Heart right ventricle (tissue), 16 donors: ENCODE results near the gene SECISBP2. TPM values are rescaled to one million over a fixed set of nuclear protein-coding genes. Genes with fewer than 3 reads are reported as not detected.
"Not testable (repeated sequence)": the region's sequence is repeated elsewhere in the genome, so short reads cannot be mapped to it uniquely, and the experiment has no call there.

Source experiments
- ATAC-seq, 8 donors: fragments of 200-7000 bp; cut with Tn5 transposase; one replicate each; pipeline ENCODE4 v1.9.1; 2020; ENCODE audit warnings: mild to moderate bottlenecking in 8 of 8, moderate library complexity in 8 of 8, moderate number of reproducible peaks in 1 of 8
- DNase-seq, 2 donors: peaks; one replicate each; pipeline ENCODE4 v3.0.0-alpha.2; 2020
- H3K27ac ChIP-seq, 10 donors: fragments of 200-600 bp; sonication (generic) in 2 of 10; one replicate each; pipeline versions ENCODE4 v1.5.0 to v1.8.0; 2020 to 2022; ENCODE audit warnings: mild to moderate bottlenecking in 3 of 10
- H3K27me3 ChIP-seq, 7 donors: fragments of 200-600 bp; one replicate each; pipeline ENCODE4 v1.8.0; 2021 to 2022; ENCODE audit warnings: mild to moderate bottlenecking in 2 of 7
- H3K36me3 ChIP-seq, 9 donors: fragments of 200-600 bp; sonication (generic) in 1 of 9; one replicate each; pipeline versions ENCODE4 v1.5.0 to v1.8.0; 2020 to 2022; ENCODE audit warnings: mild to moderate bottlenecking in 2 of 9
- H3K4me1 ChIP-seq, 9 donors: fragments of 200-600 bp; sonication (generic) in 1 of 9; one replicate each; pipeline versions ENCODE4 v1.5.0 to v1.8.0; 2020 to 2022; ENCODE audit warnings: mild to moderate bottlenecking in 4 of 9
- H3K4me3 ChIP-seq, 10 donors: fragments of 200-600 bp; sonication (generic) in 2 of 10; one replicate each; pipeline versions ENCODE4 v1.5.0 to v1.8.0; 2020 to 2022; ENCODE audit warnings: mild to moderate bottlenecking in 7 of 10, moderate library complexity in 2 of 10
- H3K9me3 ChIP-seq, 11 donors: fragments of 200-600 bp in 10 of 11; sonication (generic) in 2 of 11; one replicate each; pipeline versions ENCODE4 v1.5.0 to v1.8.0; 2013 to 2022; ENCODE audit warnings: mild to moderate bottlenecking in 2 of 11, control low read depth in 1 of 11, moderate library complexity in 1 of 11
- WGBS, 2 donors: extraction: QIAGEN DNeasy Blood & Tissue Kit; methylation state at CpG; one replicate each; pipeline ENCODE4 v1.1.7; 2013; ENCODE audit warnings: inconsistent platforms in 1 of 2; 5-methylcytosine and 5-hydroxymethylcytosine counted together
- intact Hi-C, 10 donors: fragments of 100-400 bp; cut with DNase I; formaldehyde crosslinking; loops; one replicate each; pipeline versions ENCODE4 v1.11.1 to v1.14.2; 2022
- polyA plus RNA-seq, 2 donors: library from polyadenylated mRNA; stranded (reverse); fragments of 200-250 nt; gene quantifications; one replicate each; pipeline ENCODE4 v1.2.3, GENCODE V29; 2013
- total RNA-seq, 10 donors: library from RNA; stranded (reverse); fragmentation: NEBNext Ultra II Directional in 3 of 10; extraction: Animal tissue kit (Norgen Biotek cat#: 25700) in 3 of 10; gene quantifications; one replicate each; pipeline versions ENCODE4 v1.2.1 to v1.2.4, GENCODE V29; 2021 to 2023
- TF ChIP-seq, protein P1 (sequence below), 9 donors: fragments of 200-600 bp; sonication (generic) in 2 of 9; IDR thresholded peaks; one replicate each; pipeline versions ENCODE4 v1.5.0 to v1.8.0; 2021 to 2022; ENCODE audit warnings: antibody characterized with exemption in 9 of 9, mild to moderate bottlenecking in 5 of 9, moderate library complexity in 1 of 9
- donor health status: Arrhythmogenic right ventricular cardiomyopathy.
- donor health status: ischemic (EF 13 %, LVEDD 7.1; RV severe dilation, severe dysfunction).
- donor health status: healthy with polysubstance abuse.
- donor health status: DM: no; HTN: yes; CAD: no.
- donor health status: DM: no; HTN: no; CAD: no.
- donor health status: ischemic (EF 25% LVEDD 6.9; RV normal size, moderate dysfunction).
- donor health status: ischemic (EF 25% LVEDD 5.7; RV mildly dilated, moderate dysfunction).
- donor health status: healthy.
- donor health status: DM: yes; HTN: yes; CAD: no.
- donor health status: Ischemic cardiomyopathy.
- donor health status: ischemic (EF 35%, LVEDD 5.7; RV mildly dilated, moderate dysfunction).
- donor health status: nonischemic (EF 11% LVEDD 7.7; RV severe dilation, severe dysfunction).
- donor health status: DM: yes; HTN: yes; CAD: no.
- donor health status: PGD.
- donor health status: ischemic (EF 29% LVEDD 5.4; RV normal size, mild dysfunction).
- donor health status: nonischemic (EF 23%, LVEDD 6.1; RV moderate dilation, normal function).

SECISBP2 gene
- total and polyA plus RNA-seq, 12 donors = 13.9 to 20.1 (median 17.0) TPM

DNA sequence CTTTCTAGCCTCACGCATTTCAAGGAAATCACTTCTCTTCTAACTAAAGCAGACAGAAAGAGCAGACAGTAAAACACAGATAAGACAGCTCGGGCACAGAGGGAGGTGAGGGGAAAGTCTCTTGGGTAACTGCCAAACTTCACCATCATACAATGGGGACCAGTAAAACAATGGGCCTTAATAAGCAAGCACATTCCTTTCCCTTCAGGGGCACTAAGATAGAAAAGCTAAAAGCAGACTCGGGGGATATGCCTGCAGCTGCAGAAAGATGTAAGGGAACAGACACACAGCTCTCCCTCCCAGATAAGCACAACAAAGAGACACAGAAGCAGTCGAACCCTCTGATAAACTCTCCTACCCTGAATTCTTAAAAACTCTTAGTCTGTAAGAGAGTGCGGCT, 22.9 kb upstream of the SECISBP2 start:
- TF ChIP-seq, protein P1, sequence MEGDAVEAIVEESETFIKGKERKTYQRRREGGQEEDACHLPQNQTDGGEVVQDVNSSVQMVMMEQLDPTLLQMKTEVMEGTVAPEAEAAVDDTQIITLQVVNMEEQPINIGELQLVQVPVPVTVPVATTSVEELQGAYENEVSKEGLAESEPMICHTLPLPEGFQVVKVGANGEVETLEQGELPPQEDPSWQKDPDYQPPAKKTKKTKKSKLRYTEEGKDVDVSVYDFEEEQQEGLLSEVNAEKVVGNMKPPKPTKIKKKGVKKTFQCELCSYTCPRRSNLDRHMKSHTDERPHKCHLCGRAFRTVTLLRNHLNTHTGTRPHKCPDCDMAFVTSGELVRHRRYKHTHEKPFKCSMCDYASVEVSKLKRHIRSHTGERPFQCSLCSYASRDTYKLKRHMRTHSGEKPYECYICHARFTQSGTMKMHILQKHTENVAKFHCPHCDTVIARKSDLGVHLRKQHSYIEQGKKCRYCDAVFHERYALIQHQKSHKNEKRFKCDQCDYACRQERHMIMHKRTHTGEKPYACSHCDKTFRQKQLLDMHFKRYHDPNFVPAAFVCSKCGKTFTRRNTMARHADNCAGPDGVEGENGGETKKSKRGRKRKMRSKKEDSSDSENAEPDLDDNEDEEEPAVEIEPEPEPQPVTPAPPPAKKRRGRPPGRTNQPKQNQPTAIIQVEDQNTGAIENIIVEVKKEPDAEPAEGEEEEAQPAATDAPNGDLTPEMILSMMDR (IDR thresholded peaks at IDR 0.05) = no peak
- intact Hi-C loops = no loop called here
- no peaks in the 10 kb centered on the region for H3K27me3 ChIP-seq
- ATAC-seq (no peak), DNase-seq (no peak)
- WGBS, 2 donors = 37 to 38% methylated on average over 5 of the region's 5 CpGs
- H3K36me3 ChIP-seq = no peaks in the 10 kb centered on the region
- peaks cover 0 to 13% (median 0%) of the 10 kb centered on the region in 11 donors for H3K9me3 ChIP-seq
- H3K4me1 ChIP-seq = no peaks in the 10 kb centered on the region
- H3K27ac ChIP-seq = no peak overlapping the region
- no peak overlapping the region for H3K4me3 ChIP-seq

DNA sequence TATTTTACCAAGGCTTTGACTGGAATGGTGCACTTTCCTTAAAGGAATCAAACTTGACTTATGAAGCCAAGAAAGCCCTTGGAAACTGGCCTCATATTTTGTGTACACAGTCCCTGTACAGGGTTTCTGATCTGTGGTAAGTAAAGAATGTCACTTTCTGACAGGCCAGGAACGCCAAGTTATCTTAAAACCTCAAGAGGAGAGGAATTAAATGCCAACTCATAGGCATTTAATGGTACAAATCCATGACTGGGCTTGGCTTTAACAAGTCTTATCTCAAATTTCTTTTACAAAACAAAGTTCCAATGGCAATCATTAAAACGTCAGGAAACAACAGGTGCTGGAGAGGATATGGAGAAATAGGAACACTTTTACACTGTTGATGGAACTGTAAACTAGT, 16.3 kb upstream of the SECISBP2 start:
- not testable (repeated sequence) for H3K4me1 ChIP-seq, H3K9me3 ChIP-seq, DNase-seq, H3K4me3 ChIP-seq, H3K27ac ChIP-seq, H3K27me3 ChIP-seq, ATAC-seq
- WGBS, 2 donors = 45 to 67% methylated on average over 2 of the region's 2 CpGs
- intact Hi-C loops = loop anchor here in 1 of 10 donors (10.0 kb wide), 1 partner anchor 707 kb away; no protein-coding TSS in a partner anchor
- peaks cover 0 to 14% (median 0%) of the 10 kb centered on the region in 9 donors for H3K36me3 ChIP-seq

GRCh38 chr9:89304020-89304833, 14.1 kb upstream of the SECISBP2 start:
- no peak overlapping the region for H3K27ac ChIP-seq
- peaks cover 0 to 32% (median 0%) of the 10 kb centered on the region in 9 donors for H3K36me3 ChIP-seq
- no peaks in the 10 kb centered on the region for H3K9me3 ChIP-seq
- DNase-seq (no peak), ATAC-seq (no peak)
- peaks cover 0 to 7% (median 0%) of the 10 kb centered on the region in 9 donors for H3K4me1 ChIP-seq
- TF ChIP-seq, protein P1 (IDR thresholded peaks at IDR 0.05) = no peak
- intact Hi-C loops = loop anchor here in 1 of 10 donors (10.0 kb wide), 1 partner anchor 709 kb away; no protein-coding TSS in a partner anchor
- WGBS, 2 donors = 88 to 90% methylated on average over 7 of the region's 7 CpGs
- no peaks in the 10 kb centered on the region for H3K27me3 ChIP-seq
- no peak overlapping the region for H3K4me3 ChIP-seq

DNA sequence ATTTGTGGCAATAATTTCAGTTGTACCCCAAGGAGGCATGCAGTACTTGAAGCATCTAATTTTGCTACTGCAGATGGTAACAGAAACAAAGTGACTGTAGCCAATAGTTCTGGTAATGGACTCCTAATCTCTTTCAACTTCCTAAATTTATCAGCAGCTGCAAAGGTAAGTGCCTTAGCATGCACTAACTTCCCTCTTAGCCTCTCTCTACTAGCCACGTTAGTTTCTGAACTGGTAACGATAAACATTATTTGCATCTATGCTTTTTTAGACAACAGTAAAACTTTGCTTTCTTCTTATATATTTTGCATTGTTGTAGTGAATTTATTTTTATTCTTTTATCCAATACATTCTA, 13.5 kb upstream of the SECISBP2 start:
- intact Hi-C loops = loop anchor here in 1 of 10 donors (10.0 kb wide), 1 partner anchor 710 kb away; no protein-coding TSS in a partner anchor
- Histone ChIP-seq H3K9me3 (no peaks in the 10 kb centered on the region), H3K4me3 (no peak overlapping the region), H3K4me1 (peaks cover 0 to 13% (median 6%) of the 10 kb centered on the region in 9 donors), H3K36me3 (peaks cover 0 to 32% (median 0%) of the 10 kb centered on the region in 9 donors), H3K27ac (peak overlapping the region in 1 of 10 donors; percentile 66), H3K27me3 (no peaks in the 10 kb centered on the region)
- 93 to 98% methylated on average over 2 of the region's 2 CpGs for WGBS, 2 donors
- DNase-seq (no peak), ATAC-seq (no peak)
- TF ChIP-seq, protein P1 (IDR thresholded peaks at IDR 0.05) = no peak

GRCh38 chr9:89305868-89306267, 12.4 kb upstream of the SECISBP2 start:
- Histone ChIP-seq H3K4me3 (no peak overlapping the region), H3K36me3 (peaks cover 0 to 32% (median 0%) of the 10 kb centered on the region in 9 donors), H3K9me3 (no peaks in the 10 kb centered on the region), H3K27me3 (no peaks in the 10 kb centered on the region), H3K4me1 (peaks cover 0 to 16% (median 9%) of the 10 kb centered on the region in 9 donors), H3K27ac (peak overlapping the region in 6 of 10 donors; percentile 24 to 66 (median 44))
- TF ChIP-seq, protein P1 (IDR thresholded peaks at IDR 0.05) = no peak
- no peak for ATAC-seq
- intact Hi-C loops = loop anchor here in 1 of 10 donors (10.0 kb wide), 1 partner anchor 711 kb away; no protein-coding TSS in a partner anchor
- WGBS, 2 donors = 71 to 80% methylated on average over 3 of the region's 3 CpGs
- DNase-seq = no peak
